ENCODE data around the gene MAN2A1. TPM values are rescaled to one million over a fixed set of nuclear protein-coding genes. Genes with fewer than 3 reads are reported as not detected.

Gene MAN2A1
- polyA plus RNA-seq, 1 donor (not counting 4 experiments of a cell fraction or from before 2014, with no cell fraction given) = 63.8 TPM

- peaks cover 3 to 19% of the 10 kb centered on the region in 2 experiments for H3K36me3 ChIP-seq (ENCODE audit: control insufficient read depth in 2 of 2, extremely low read depth in 1 of 2, insufficient read depth in 2 of 2, low read length in 2 of 2)
- peaks cover 4% of the 10 kb centered on the region for H3K9me1 ChIP-seq (ENCODE audit: control insufficient read depth, extremely low read depth, insufficient read depth, low read length)
- no peak overlapping the region for H3K4me3 ChIP-seq (ENCODE audit: control insufficient read depth in 2 of 3, extremely low read depth in 1 of 3, insufficient read depth in 2 of 3, low read depth in 1 of 3, low read length in 3 of 3)
- TF ChIP-seq EZH2 (IDR thresholded peaks at IDR 0.05; ENCODE audit: low read length) = no peak
- TF ChIP-seq, protein P1, sequence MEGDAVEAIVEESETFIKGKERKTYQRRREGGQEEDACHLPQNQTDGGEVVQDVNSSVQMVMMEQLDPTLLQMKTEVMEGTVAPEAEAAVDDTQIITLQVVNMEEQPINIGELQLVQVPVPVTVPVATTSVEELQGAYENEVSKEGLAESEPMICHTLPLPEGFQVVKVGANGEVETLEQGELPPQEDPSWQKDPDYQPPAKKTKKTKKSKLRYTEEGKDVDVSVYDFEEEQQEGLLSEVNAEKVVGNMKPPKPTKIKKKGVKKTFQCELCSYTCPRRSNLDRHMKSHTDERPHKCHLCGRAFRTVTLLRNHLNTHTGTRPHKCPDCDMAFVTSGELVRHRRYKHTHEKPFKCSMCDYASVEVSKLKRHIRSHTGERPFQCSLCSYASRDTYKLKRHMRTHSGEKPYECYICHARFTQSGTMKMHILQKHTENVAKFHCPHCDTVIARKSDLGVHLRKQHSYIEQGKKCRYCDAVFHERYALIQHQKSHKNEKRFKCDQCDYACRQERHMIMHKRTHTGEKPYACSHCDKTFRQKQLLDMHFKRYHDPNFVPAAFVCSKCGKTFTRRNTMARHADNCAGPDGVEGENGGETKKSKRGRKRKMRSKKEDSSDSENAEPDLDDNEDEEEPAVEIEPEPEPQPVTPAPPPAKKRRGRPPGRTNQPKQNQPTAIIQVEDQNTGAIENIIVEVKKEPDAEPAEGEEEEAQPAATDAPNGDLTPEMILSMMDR (optimal IDR thresholded peaks at IDR 0.05 in 1 of 3, IDR thresholded peaks at IDR 0.05 in 1 of 3, conservative IDR thresholded peaks at IDR 0.05 in 1 of 3; ENCODE audit: extremely low read depth in 1 of 3, insufficient read depth in 2 of 3, low read length in 3 of 3) = no peak
- no peak overlapping the region for H2AFZ ChIP-seq (ENCODE audit: control insufficient read depth, low read length)
- H3K9me3 ChIP-seq (ENCODE audit: control insufficient read depth, low read depth, low read length) = no peaks in the 10 kb centered on the region
- dilution Hi-C loops (cut with MboI; ENCODE audit: extremely low pct_ligation_motif_present, low sequenced_read_pairs) = no loop called here
- no peak overlapping the region for H3K4me2 ChIP-seq (ENCODE audit: control insufficient read depth, extremely low read depth, insufficient read depth, low read depth, low read length)
- peaks cover 13% of the 10 kb centered on the region for H3K4me1 ChIP-seq (ENCODE audit: control insufficient read depth, extremely low read depth, insufficient read depth, low read length)
- no peaks in the 10 kb centered on the region for H3K27me3 ChIP-seq (ENCODE audit: control insufficient read depth, extremely low read depth, insufficient read depth, low read length)
- H3K27ac ChIP-seq (ENCODE audit: control insufficient read depth, insufficient read depth, low read length) = peak overlapping the region; percentile 28
- DNase-seq (ENCODE audit: low read depth, low spot score) (no peak), FAIRE-seq (no peak)
- H3K79me2 ChIP-seq (ENCODE audit: control insufficient read depth, insufficient read depth, low read length) = no peaks in the 10 kb centered on the region
- H3K9ac ChIP-seq (ENCODE audit: control insufficient read depth, extremely low read depth, insufficient read depth, low read length) = no peak overlapping the region
- no peaks in the 10 kb centered on the region for H4K20me1 ChIP-seq (ENCODE audit: control insufficient read depth, extremely low read depth, insufficient read depth, low read length)
These were observed 176.3 kb downstream of the MAN2A1 start for GRCh38 chr5:109866051-109866450.

- no peaks in the 10 kb centered on the region for H3K79me2 ChIP-seq (ENCODE audit: control insufficient read depth, insufficient read depth, low read length)
- TF ChIP-seq, protein P1 (optimal IDR thresholded peaks at IDR 0.05 in 1 of 3, IDR thresholded peaks at IDR 0.05 in 1 of 3, conservative IDR thresholded peaks at IDR 0.05 in 1 of 3; ENCODE audit: extremely low read depth in 1 of 3, insufficient read depth in 2 of 3, low read length in 3 of 3) = no peak
- no peak for TF ChIP-seq EZH2 (IDR thresholded peaks at IDR 0.05; ENCODE audit: low read length)
- peaks cover 2 to 15% of the 10 kb centered on the region in 2 experiments for H3K36me3 ChIP-seq (ENCODE audit: control insufficient read depth in 2 of 2, extremely low read depth in 1 of 2, insufficient read depth in 2 of 2, low read length in 2 of 2)
- peaks cover 4% of the 10 kb centered on the region for H3K9me1 ChIP-seq (ENCODE audit: control insufficient read depth, extremely low read depth, insufficient read depth, low read length)
- H3K4me2 ChIP-seq (ENCODE audit: control insufficient read depth, extremely low read depth, insufficient read depth, low read depth, low read length) = no peak overlapping the region
- H3K4me3 ChIP-seq (ENCODE audit: control insufficient read depth in 2 of 3, extremely low read depth in 1 of 3, insufficient read depth in 2 of 3, low read depth in 1 of 3, low read length in 3 of 3) = no peak overlapping the region
- H2AFZ ChIP-seq (ENCODE audit: control insufficient read depth, low read length) = no peak overlapping the region
- H3K27me3 ChIP-seq (ENCODE audit: control insufficient read depth, extremely low read depth, insufficient read depth, low read length) = no peaks in the 10 kb centered on the region
- H3K4me1 ChIP-seq (ENCODE audit: control insufficient read depth, extremely low read depth, insufficient read depth, low read length) = peaks cover 13% of the 10 kb centered on the region
- H4K20me1 ChIP-seq (ENCODE audit: control insufficient read depth, extremely low read depth, insufficient read depth, low read length) = no peaks in the 10 kb centered on the region
- no peak overlapping the region for H3K9ac ChIP-seq (ENCODE audit: control insufficient read depth, extremely low read depth, insufficient read depth, low read length)
- no peak overlapping the region for H3K27ac ChIP-seq (ENCODE audit: control insufficient read depth, insufficient read depth, low read length)
- DNase-seq (ENCODE audit: low read depth, low spot score) (no peak), FAIRE-seq (no peak)
- H3K9me3 ChIP-seq (ENCODE audit: control insufficient read depth, low read depth, low read length) = no peaks in the 10 kb centered on the region
- dilution Hi-C loops (cut with MboI; ENCODE audit: extremely low pct_ligation_motif_present, low sequenced_read_pairs) = no loop called here
These were observed 179.0 kb downstream of the MAN2A1 start for GRCh38 chr5:109868737-109869136.

All from keratinocyte (primary cell).